CD4-positive, alpha-beta T cell (primary cell): Measurements from ENCODE around the gene ESR1. TPM values are rescaled to one million over a fixed set of nuclear protein-coding genes. Genes with fewer than 3 reads are reported as not detected.
A peak's percentile ranks its signal among the peaks of the same experiment; 100 is the strongest.

Experiments
- ATAC-seq: fragments of 200-7000 bp; cut with Tn5 transposase; one replicate; pipeline ENCODE4 v1.10.0; 2022; ENCODE audit warnings: mild to moderate bottlenecking; ENCODE audit not compliant: poor library complexity
- CTCF ChIA-PET: fragments of 350-600 bp; sonication (Branson Sonifier 250); formaldehyde crosslinking; loops from one replicate; lab custom pipeline; 2021; ENCODE audit warnings: antibody characterized with exemption, inconsistent platforms; lab: Charles Lee
- POLR2A ChIA-PET: fragments of 350-600 bp; sonication (Branson Sonifier 250); formaldehyde crosslinking; loops from one replicate; lab custom pipeline; 2021; ENCODE audit warnings: antibody characterized with exemption, inconsistent platforms; lab: Charles Lee
- DNase-seq, 14 experiments: peaks; one replicate each; pipeline ENCODE4 v3.0.0-alpha.2; 2013 to 2020; ENCODE audit warnings: mixed read lengths in 2 of 14
- H3K27ac ChIP-seq, 2 donors: one replicate each; pipeline versions ENCODE4 v1.5.1 to v1.7.0; 2013; ENCODE audit warnings: low read length in 2 of 2, low read depth in 1 of 2, mild to moderate bottlenecking in 1 of 2
- H3K27me3 ChIP-seq, 2 experiments: 1 replicate in 1 of 2; 2 replicates in 1 of 2; pipeline versions ENCODE4 v1.6.1 to v1.7.0; 2013; ENCODE audit warnings: low read length in 2 of 2, control low read depth in 1 of 2, mild to moderate bottlenecking in 1 of 2, moderate library complexity in 1 of 2; ENCODE audit not compliant: insufficient read depth in 2 of 2, control insufficient read depth in 1 of 2
- H3K36me3 ChIP-seq: one replicate; pipeline ENCODE4 v1.6.1; 2013; ENCODE audit warnings: low read length, control low read depth; ENCODE audit not compliant: insufficient read depth
- H3K4me1 ChIP-seq: one replicate; pipeline ENCODE4 v1.6.1; 2013; ENCODE audit warnings: low read length, control low read depth; ENCODE audit not compliant: insufficient read depth
- H3K4me3 ChIP-seq: one replicate; pipeline ENCODE4 v1.5.1; 2013; ENCODE audit warnings: mild to moderate bottlenecking, low read length, moderate library complexity
- H3K9me3 ChIP-seq, 2 experiments: 1 replicate in 1 of 2; 2 replicates in 1 of 2; pipeline versions ENCODE4 v1.6.1 to v1.7.0; 2013; ENCODE audit warnings: low read length in 2 of 2, mild to moderate bottlenecking in 2 of 2, control low read depth in 1 of 2, moderate library complexity in 1 of 2; ENCODE audit not compliant: control insufficient read depth in 1 of 2, insufficient read depth in 1 of 2
- H3K27ac Mint-ChIP-seq: one replicate; pipeline ENCODE4 v1.8.0; 2020; ENCODE audit warnings: mixed read lengths
- H3K27me3 Mint-ChIP-seq: one replicate; pipeline ENCODE4 v1.8.0; 2021; ENCODE audit warnings: mixed read lengths
- H3K36me3 Mint-ChIP-seq: one replicate; pipeline ENCODE4 v1.8.0; 2021; ENCODE audit warnings: low read depth, mixed read lengths
- H3K4me1 Mint-ChIP-seq: one replicate; pipeline ENCODE4 v1.8.0; 2021; ENCODE audit warnings: low read depth, mixed read lengths
- H3K4me3 Mint-ChIP-seq: one replicate; pipeline ENCODE4 v1.8.0; 2020; ENCODE audit warnings: mild to moderate bottlenecking, mixed read lengths
- H3K9me3 Mint-ChIP-seq: one replicate; pipeline ENCODE4 v1.8.0; 2020; ENCODE audit warnings: mixed read lengths
- CTCF ChIP-seq: fragments of 200-600 bp; IDR thresholded peaks from one replicate; pipeline ENCODE4 v1.8.0; 2022; ENCODE audit warnings: antibody characterized with exemption, mild to moderate bottlenecking
- intact Hi-C, 2 experiments: fragments of 100-400 bp; cut with DNase I in 1 of 2; cut with micrococcal nuclease in 1 of 2; formaldehyde crosslinking; loops; one replicate each; pipeline versions ENCODE4 v1.15.1 to v1.9.0; 2023 to 2025; cut with DNase I, micrococcal nuclease
- total RNA-seq, 174 experiments: library from RNA in 2 of 174; stranded (reverse) in 2 of 174; gene quantifications; one replicate each; pipeline ENCODE4 v1.2.3 and lab custom pipeline; 2021 to 2026

Gene ESR1
- total RNA-seq, 2 experiments from 2014 or later = 2.6 to 2.8 TPM

GRCh38 chr6:152167641-152168603 is 360.4 kb downstream of the ESR1 start:
- H3K27ac Mint-ChIP-seq = peak overlapping the region; percentile 12
- H3K27ac ChIP-seq = no peak overlapping the region
- H3K4me1 Mint-ChIP-seq = peaks cover 63% of the 10 kb centered on the region
- no peak for TF ChIP-seq CTCF
- ATAC-seq (no peak), DNase-seq (no peak)
- no peaks in the 10 kb centered on the region for H3K27me3 ChIP-seq
- POLR2A ChIA-PET = interaction anchor here (1.5 to 3.5 kb wide), 3 partner anchors 15 to 17 kb away, joined by 5 to 13 read pairs (median 12); no protein-coding TSS in a partner anchor
- H3K36me3 ChIP-seq = peaks cover 79% of the 10 kb centered on the region
- H3K9me3 ChIP-seq = no peaks in the 10 kb centered on the region
- H3K4me3 Mint-ChIP-seq = no peak overlapping the region
- no peaks in the 10 kb centered on the region for H3K9me3 Mint-ChIP-seq
- no peak overlapping the region for H3K4me3 ChIP-seq
- H3K36me3 Mint-ChIP-seq = peaks cover 87% of the 10 kb centered on the region
- CTCF ChIA-PET = no interaction called here
- intact Hi-C loops = loop anchor here in 1 of 2 experiments (5.0 kb wide), 1 partner anchor 34 kb away; no protein-coding TSS in a partner anchor
- peaks cover 20% of the 10 kb centered on the region for H3K4me1 ChIP-seq
- no peaks in the 10 kb centered on the region for H3K27me3 Mint-ChIP-seq

DNA sequence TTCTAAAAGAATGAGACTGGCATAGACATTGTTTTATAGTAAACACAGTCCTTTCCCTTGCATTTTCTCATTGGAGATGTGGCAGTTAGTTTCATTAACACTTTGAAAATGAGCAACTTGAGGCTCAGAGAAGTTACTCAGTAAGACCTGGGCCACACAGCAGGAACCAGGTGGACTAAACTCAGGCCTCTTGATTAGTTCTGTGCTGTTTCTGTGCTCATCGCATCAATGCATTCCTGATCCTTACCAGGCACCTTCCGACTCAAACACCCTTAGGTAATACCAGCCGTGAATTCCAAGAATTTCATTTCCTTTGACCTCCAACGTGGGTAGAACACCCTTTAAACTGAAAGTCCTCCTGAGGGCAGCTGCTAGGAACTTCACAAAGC is 362.8 kb downstream of the ESR1 start:
- Histone ChIP-seq H3K27ac (peak overlapping the region; percentile 16 to 80), H3K27me3 (no peaks in the 10 kb centered on the region), H3K4me3 (no peak overlapping the region), H3K9me3 (no peaks in the 10 kb centered on the region), H3K36me3 (peaks cover 85% of the 10 kb centered on the region), H3K4me1 (peaks cover 29% of the 10 kb centered on the region)
- intact Hi-C loops = loop anchor here (2.0 to 10.0 kb wide), 2 partner anchors 14 to 786 kb away; no protein-coding TSS in a partner anchor
- H3K27ac Mint-ChIP-seq = peak overlapping the region; percentile 91
- no peak for TF ChIP-seq CTCF
- no peaks in the 10 kb centered on the region for H3K9me3 Mint-ChIP-seq
- H3K27me3 Mint-ChIP-seq = no peaks in the 10 kb centered on the region
- peaks cover 72% of the 10 kb centered on the region for H3K4me1 Mint-ChIP-seq
- DNase-seq = no peak
- ChIA-PET CTCF (interaction anchor here (0.7 kb wide), 2 partner anchors 61 to 63 kb away, joined by 3 to 4 read pairs; no protein-coding TSS in a partner anchor), POLR2A (interaction anchor here (5.2 kb wide), 1 partner anchor 14 kb away, joined by 69 read pairs; no protein-coding TSS in a partner anchor)
- H3K4me3 Mint-ChIP-seq = peak overlapping the region; percentile 62
- peaks cover 87% of the 10 kb centered on the region for H3K36me3 Mint-ChIP-seq
- no peak for ATAC-seq
